Neural cell (in vitro differentiated cells): ENCODE results near the gene COL17A1. TPM values are rescaled to one million over a fixed set of nuclear protein-coding genes. Genes with fewer than 3 reads are reported as not detected.

Experiments used
- H2AFZ ChIP-seq: fragments of 200-600, 300-800 bp; sonication (generic), shearing (Covaris generic); 2 replicates; pipeline ENCODE4 v1.6.0; 2014; ENCODE audit warnings: low read depth, mild to moderate bottlenecking, antibody characterized with exemption, low read length, moderate library complexity
- H3F3A ChIP-seq: fragments of 200-600 bp; shearing (Covaris generic); 2 replicates; pipeline ENCODE4 v1.6.1; 2016; ENCODE audit warnings: mild to moderate bottlenecking, moderate library complexity, mixed read lengths, antibody characterized with exemption, low read length; ENCODE audit not compliant: insufficient read depth, poor library complexity, severe bottlenecking
- H3K27ac ChIP-seq: fragments of 200-600, 300-800 bp; sonication (generic), shearing (Covaris generic); 2 replicates; pipeline ENCODE4 v1.5.1; 2014; ENCODE audit warnings: mild to moderate bottlenecking, low read length, moderate library complexity
- H3K27me3 ChIP-seq: fragments of 300-800, 200-600 bp; sonication (generic), shearing (Covaris generic); 2 replicates; pipeline ENCODE4 v1.6.0; 2014; ENCODE audit warnings: mild to moderate bottlenecking, low read depth, low read length, moderate library complexity; ENCODE audit not compliant: insufficient read depth
- H3K36me3 ChIP-seq: fragments of 300-800, 200-600 bp; sonication (generic), shearing (Covaris generic); 2 replicates; pipeline ENCODE4 v1.5.1; 2014; ENCODE audit warnings: mild to moderate bottlenecking, antibody characterized with exemption, low read length, moderate library complexity; ENCODE audit not compliant: insufficient read depth
- H3K4me2 ChIP-seq: fragments of 300-800, 200-600 bp; sonication (generic), shearing (Covaris generic); 2 replicates; pipeline ENCODE4 v1.6.0; 2014; ENCODE audit warnings: mild to moderate bottlenecking, low read length
- H3K4me3 ChIP-seq: fragments of 300-800, 200-600 bp; sonication (generic), shearing (Covaris generic); 2 replicates; pipeline ENCODE4 v1.5.1; 2014; ENCODE audit warnings: mild to moderate bottlenecking, low read length, moderate library complexity
- H3K79me2 ChIP-seq: fragments of 200-600 bp; shearing (Covaris generic); replicated peaks from 2 replicates; pipeline ENCODE4 v1.6.0; 2014; ENCODE audit warnings: mild to moderate bottlenecking, low read length, moderate library complexity; ENCODE audit not compliant: insufficient read depth
- H3K9ac ChIP-seq: fragments of 300-800, 200-600 bp; sonication (generic), shearing (Covaris generic); 2 replicates; pipeline ENCODE4 v1.6.1; 2016; ENCODE audit warnings: mild to moderate bottlenecking, low read length, mixed read lengths
- H3K9me2 ChIP-seq: fragments of 200-600 bp; shearing (Covaris generic); 2 replicates; pipeline ENCODE4 v1.6.1; 2016; ENCODE audit warnings: mild to moderate bottlenecking, low read length, mixed read lengths; ENCODE audit not compliant: insufficient read depth
- H3K9me3 ChIP-seq: fragments of 200-600, 300-800 bp; sonication (generic), shearing (Covaris generic); 2 replicates; pipeline ENCODE4 v1.6.1; 2016; ENCODE audit warnings: mild to moderate bottlenecking, mixed run types, low read length, moderate library complexity, mixed read lengths
- H4K20me1 ChIP-seq: fragments of 200-600 bp; shearing (Covaris generic); 2 replicates; pipeline ENCODE4 v1.6.1; 2016; ENCODE audit warnings: mild to moderate bottlenecking, mixed run types; ENCODE audit not compliant: insufficient read depth
- CTCF ChIP-seq: fragments of 450-650 bp; IDR thresholded peaks from 2 replicates; pipeline ENCODE4 v1.5.1; 2014; ENCODE audit warnings: antibody characterized with exemption, mild to moderate bottlenecking, moderate library complexity; ENCODE audit not compliant: poor library complexity, severe bottlenecking
- EP300 ChIP-seq: fragments of 450-650 bp; conservative IDR thresholded peaks from 2 replicates; pipeline ENCODE4 v1.6.1; 2014; ENCODE audit warnings: antibody characterized with exemption, mild to moderate bottlenecking, moderate library complexity; ENCODE audit not compliant: poor library complexity, severe bottlenecking
- EZH2 ChIP-seq: fragments of 200-600, 300-800 bp; shearing (Covaris generic), sonication (generic); IDR thresholded peaks from 2 replicates; pipeline ENCODE4 v1.6.1; 2014; ENCODE audit warnings: antibody characterized with exemption, low read length, borderline replicate concordance, mild to moderate bottlenecking; ENCODE audit not compliant: insufficient read depth, poor library complexity, severe bottlenecking
- MXI1 ChIP-seq: fragments of 450-650 bp; conservative IDR thresholded peaks from 2 replicates; pipeline ENCODE4 v1.6.1; 2014; ENCODE audit warnings: antibody characterized with exemption, mild to moderate bottlenecking; ENCODE audit not compliant: poor library complexity, severe bottlenecking
- POLR2AphosphoS5 ChIP-seq: IDR thresholded peaks from 2 replicates; pipeline ENCODE4 v1.6.1; 2012
- RAD21 ChIP-seq: fragments of 450-650 bp; conservative IDR thresholded peaks from 2 replicates; pipeline ENCODE4 v1.6.1; 2014; ENCODE audit warnings: antibody characterized with exemption, mild to moderate bottlenecking, moderate library complexity
- REST ChIP-seq: IDR thresholded peaks from 2 replicates; pipeline ENCODE4 v1.6.1; 2012; ENCODE audit warnings: borderline replicate concordance
- SMC3 ChIP-seq: fragments of 450-650 bp; conservative IDR thresholded peaks from 2 replicates; pipeline ENCODE4 v1.6.1; 2014; ENCODE audit warnings: antibody characterized with exemption, mild to moderate bottlenecking, moderate library complexity; ENCODE audit not compliant: poor library complexity
- TAF1 ChIP-seq: IDR thresholded peaks from 2 replicates; pipeline ENCODE4 v1.6.1; 2012; ENCODE audit warnings: low read depth
- polyA minus RNA-seq: library from RNA; depleted of rRNA, polyadenylated mRNA; stranded (reverse); fragments of >200 nt; gene quantifications from 2 replicates; pipeline ENCODE4 v1.2.3, GENCODE V29; 2014
- polyA plus RNA-seq: library from polyadenylated mRNA; depleted of rRNA; stranded (reverse); fragments of >200 nt; gene quantifications from 2 replicates; pipeline ENCODE4 v1.2.3, GENCODE V29; 2014

Gene COL17A1
- polyA plus RNA-seq (not detected in 2 replicates), polyA minus RNA-seq (not detected in 2 replicates)

- Histone ChIP-seq H3K36me3 (no peaks in the 10 kb centered on the region), H3K79me2 (no peaks in the 10 kb centered on the region), H3K4me3 (no peak within 1 kb of the TSS), H3K9me2 (no peaks in the 10 kb centered on the region), H2AFZ (no peak within 1 kb of the TSS), H3F3A (no peaks in the 10 kb centered on the region), H4K20me1 (no peaks in the 10 kb centered on the region), H3K9ac (no peak within 1 kb of the TSS), H3K27me3 (no peaks in the 10 kb centered on the region), H3K9me3 (no peaks in the 10 kb centered on the region), H3K27ac (no peak within 1 kb of the TSS), H3K4me2 (no peak within 1 kb of the TSS)
- no peak for TF ChIP-seq RAD21
These were observed at the start of gene COL17A1 for GRCh38 chr10:104085801-104086400. Gene COL17A1, minus strand, starts transcription at chr10:104085880. Its CDS starts 5,207 bp downstream, at chr10:104080673.

- no peak overlapping the region for H2AFZ ChIP-seq
- no peak overlapping the region for H3K4me3 ChIP-seq
These were observed 44.4 kb upstream of the COL17A1 start for GRCh38 chr10:104130041-104130440.

GRCh38 chr10:104128214-104128613, 42.5 kb upstream of the COL17A1 start:
- no peak overlapping the region for H2AFZ ChIP-seq
- no peaks in the 10 kb centered on the region for H4K20me1 ChIP-seq
- H3K9me3 ChIP-seq: no peaks in the 10 kb centered on the region
- H3K27me3 ChIP-seq: no peaks in the 10 kb centered on the region
- H3F3A ChIP-seq: no peaks in the 10 kb centered on the region
- H3K4me3 ChIP-seq: no peak overlapping the region
- no peaks in the 10 kb centered on the region for H3K36me3 ChIP-seq
- H3K79me2 ChIP-seq: no peaks in the 10 kb centered on the region
- H3K27ac ChIP-seq: no peak overlapping the region
- no peak overlapping the region for H3K4me2 ChIP-seq
- H3K9me2 ChIP-seq: no peaks in the 10 kb centered on the region
- no peak for TF ChIP-seq RAD21
- TF ChIP-seq CTCF: no peak
- TF ChIP-seq MXI1: no peak
- no peak for TF ChIP-seq SMC3
- no peak for TF ChIP-seq EZH2
- no peak for TF ChIP-seq POLR2AphosphoS5
- no peak for TF ChIP-seq REST
- TF ChIP-seq EP300: no peak
- TF ChIP-seq TAF1: no peak
- H3K9ac ChIP-seq: no peak overlapping the region

More at GRCh38 chr10:104130041-104130440, 44.4 kb upstream of the COL17A1 start:
- H4K20me1 ChIP-seq: no peaks in the 10 kb centered on the region
- H3K9ac ChIP-seq: no peak overlapping the region
- H3K27me3 ChIP-seq: no peaks in the 10 kb centered on the region
- no peaks in the 10 kb centered on the region for H3F3A ChIP-seq
- TF ChIP-seq TAF1: no peak
- no peaks in the 10 kb centered on the region for H3K9me3 ChIP-seq
- no peaks in the 10 kb centered on the region for H3K79me2 ChIP-seq
- H3K36me3 ChIP-seq: no peaks in the 10 kb centered on the region
- H3K9me2 ChIP-seq: no peaks in the 10 kb centered on the region
- H3K4me2 ChIP-seq: no peak overlapping the region
- H3K27ac ChIP-seq: no peak overlapping the region
